Measurements from ENCODE around the gene NCOA5. TPM values are rescaled to one million over a fixed set of nuclear protein-coding genes. Genes with fewer than 3 reads are reported as not detected.

NCOA5 gene
- total RNA-seq, 2 donors from 2014 or later: 18.7 to 20.4 TPM

- intact Hi-C loops (cut with DNase I): no loop called here
- no peak for DNase-seq (ENCODE audit: low spot score)
Observed at GRCh38 chr20:46073443-46073842, 16.3 kb downstream of the NCOA5 start.

- no peak for DNase-seq (ENCODE audit: low spot score)
- intact Hi-C loops (cut with DNase I): no loop called here
Observed at GRCh38 chr20:46073024-46073423, 16.7 kb downstream of the NCOA5 start.

GRCh38 chr20:46071573-46071972 is 18.2 kb downstream of the NCOA5 start:
- intact Hi-C loops (cut with DNase I): no loop called here
- no peak for DNase-seq (ENCODE audit: low spot score)

- intact Hi-C loops (cut with DNase I): no loop called here
- no peak for DNase-seq (ENCODE audit: low spot score)
Observed at GRCh38 chr20:46070215-46070900, 19.4 kb downstream of the NCOA5 start.

GRCh38 chr20:46065691-46066090 is 24.1 kb downstream of the NCOA5 start:
- intact Hi-C loops (cut with DNase I): no loop called here
- no peak for DNase-seq (ENCODE audit: low spot score)

GRCh38 chr20:46065006-46065405 is 24.8 kb downstream of the NCOA5 start:
- DNase-seq (ENCODE audit: low spot score): no peak

GRCh38 chr20:46063652-46064054 is 26.1 kb downstream of the NCOA5 start:
- DNase-seq (ENCODE audit: low spot score): no peak
- intact Hi-C loops (cut with DNase I): no loop called here

More at GRCh38 chr20:46065006-46065405, 24.8 kb downstream of the NCOA5 start:
- intact Hi-C loops (cut with DNase I): no loop called here

GRCh38 chr20:46063151-46063550 is 26.6 kb downstream of the NCOA5 start:
- DNase-seq (ENCODE audit: low spot score): no peak
- intact Hi-C loops (cut with DNase I): no loop called here

GRCh38 chr20:46062621-46063020 is 27.1 kb downstream of the NCOA5 start:
- DNase-seq (ENCODE audit: low spot score): no peak
- intact Hi-C loops (cut with DNase I): no loop called here

GRCh38 chr20:46062151-46062550 is 27.6 kb downstream of the NCOA5 start:
- DNase-seq (ENCODE audit: low spot score): no peak
- intact Hi-C loops (cut with DNase I): no loop called here

- intact Hi-C loops (cut with DNase I): no loop called here
- no peak for DNase-seq (ENCODE audit: low spot score)
Observed at GRCh38 chr20:46060975-46061374, 28.8 kb downstream of the NCOA5 start.

- no peak for DNase-seq (ENCODE audit: low spot score)
- intact Hi-C loops (cut with DNase I): no loop called here
Observed at GRCh38 chr20:46060301-46060881, 29.4 kb downstream of the NCOA5 start.

GRCh38 chr20:46058599-46059281 is 31.0 kb downstream of the NCOA5 start:
- DNase-seq (ENCODE audit: low spot score): no peak

GRCh38 chr20:46057856-46058598 is 31.7 kb downstream of the NCOA5 start:
- DNase-seq (ENCODE audit: low spot score): peak; percentile 89
- intact Hi-C loops (cut with DNase I): no loop called here

More at GRCh38 chr20:46058599-46059281, 31.0 kb downstream of the NCOA5 start:
- intact Hi-C loops (cut with DNase I): no loop called here

- intact Hi-C loops (cut with DNase I): no loop called here
- DNase-seq (ENCODE audit: low spot score): peak; percentile 86
Observed at GRCh38 chr20:46056970-46057855, 32.5 kb downstream of the NCOA5 start.

- intact Hi-C loops (cut with DNase I): no loop called here
- DNase-seq (ENCODE audit: low spot score): no peak
Observed at GRCh38 chr20:46056027-46056833, 33.5 kb downstream of the NCOA5 start.

GRCh38 chr20:46055269-46055668 is 34.5 kb downstream of the NCOA5 start:
- intact Hi-C loops (cut with DNase I): no loop called here
- DNase-seq (ENCODE audit: low spot score): no peak

- no peak for DNase-seq (ENCODE audit: low spot score)
- intact Hi-C loops (cut with DNase I): no loop called here
Observed at GRCh38 chr20:46054606-46055005, 35.2 kb downstream of the NCOA5 start.
